GM12892 (cell line): ENCODE measurements around the gene ATP6V0C.
"Not testable (repeated sequence)": the region's sequence is repeated elsewhere in the genome, so short reads cannot be mapped to it uniquely, and the experiment has no call there.

Experiments
- POLR2A ChIP-seq: IDR thresholded peaks from 2 replicates; pipeline ENCODE4 v1.6.1; 2011; ENCODE audit warnings: low read depth, low read length, control low read depth
- POLR2AphosphoS5 ChIP-seq: IDR thresholded peaks from 2 replicates; pipeline ENCODE4 v1.6.1; 2011; ENCODE audit warnings: low read depth, low read length, control low read depth
- TAF1 ChIP-seq: IDR thresholded peaks from 2 replicates; pipeline ENCODE4 v1.6.1; 2011; ENCODE audit warnings: low read depth, mild to moderate bottlenecking, control low read depth, low read length, borderline replicate concordance

- not testable (repeated sequence) for TF ChIP-seq POLR2A, TAF1, POLR2AphosphoS5
Measured at GRCh38 chr16:2560131-2560797, 46.5 kb downstream of the ATP6V0C start.
